GM12875 (cell line): ENCODE results near the gene FOXP1.

Experiments used
- H3K4me3 ChIP-seq: one replicate; pipeline ENCODE4 v1.5.1; 2011; ENCODE audit warnings: low read depth, low read length, control low read depth
- CTCF ChIP-seq: IDR thresholded peaks from 2 replicates; pipeline ENCODE4 v1.5.1; 2011; ENCODE audit warnings: low read depth, mild to moderate bottlenecking, control low read depth, inconsistent platforms, low read length, moderate library complexity, borderline replicate concordance; ENCODE audit not compliant: insufficient read depth

The FOXP1 gene

GRCh38 chr3:71317140-71317539 lies 266.4 kb downstream of the FOXP1 start:
- no peak for TF ChIP-seq CTCF
- H3K4me3 ChIP-seq = no peak overlapping the region

- H3K4me3 ChIP-seq = no peak overlapping the region
- TF ChIP-seq CTCF = no peak
Observed at GRCh38 chr3:71316066-71316777, 267.3 kb downstream of the FOXP1 start.

GRCh38 chr3:71315431-71315830 lies 268.1 kb downstream of the FOXP1 start:
- no peak overlapping the region for H3K4me3 ChIP-seq
- no peak for TF ChIP-seq CTCF

DNA sequence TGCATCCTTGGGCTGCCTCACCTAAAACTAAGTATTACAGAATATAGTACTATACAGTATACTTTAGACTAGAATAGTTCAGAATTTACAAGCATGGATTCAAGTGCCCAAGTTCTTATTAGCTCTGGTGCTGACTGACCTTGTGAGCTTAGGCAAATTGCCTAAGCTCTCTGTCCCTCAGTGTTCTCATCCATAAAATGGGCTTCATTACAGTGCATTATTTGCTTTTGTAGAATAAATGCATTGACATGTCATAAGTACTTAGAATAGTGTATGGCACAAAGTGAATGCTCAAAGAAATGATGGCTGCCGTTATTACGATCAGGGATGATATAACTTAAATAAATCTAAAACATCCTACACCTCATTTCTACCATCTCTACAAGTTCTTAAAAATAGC lies 269.7 kb downstream of the FOXP1 start:
- no peak for TF ChIP-seq CTCF
- no peak overlapping the region for H3K4me3 ChIP-seq

DNA sequence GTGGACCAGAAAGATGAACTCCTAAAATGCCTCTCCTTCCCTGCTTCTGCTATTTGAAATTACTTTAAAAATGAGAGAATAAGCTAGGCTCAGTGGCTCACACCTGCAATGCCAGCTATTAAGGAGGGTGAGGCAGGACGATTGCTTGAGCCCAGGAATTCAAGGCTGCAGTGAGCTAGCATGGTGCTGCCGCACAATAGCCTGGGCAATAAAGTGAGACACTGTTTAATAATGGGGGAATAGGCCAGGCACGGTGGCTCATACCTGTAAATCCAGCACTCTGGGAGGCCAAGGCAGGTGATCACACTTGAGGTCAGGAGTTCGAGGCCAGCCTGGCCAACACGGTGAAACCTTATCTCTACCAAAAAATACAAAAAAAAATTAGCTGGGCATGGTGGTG lies 271.1 kb downstream of the FOXP1 start:
- no peak overlapping the region for H3K4me3 ChIP-seq
- TF ChIP-seq CTCF = no peak

DNA sequence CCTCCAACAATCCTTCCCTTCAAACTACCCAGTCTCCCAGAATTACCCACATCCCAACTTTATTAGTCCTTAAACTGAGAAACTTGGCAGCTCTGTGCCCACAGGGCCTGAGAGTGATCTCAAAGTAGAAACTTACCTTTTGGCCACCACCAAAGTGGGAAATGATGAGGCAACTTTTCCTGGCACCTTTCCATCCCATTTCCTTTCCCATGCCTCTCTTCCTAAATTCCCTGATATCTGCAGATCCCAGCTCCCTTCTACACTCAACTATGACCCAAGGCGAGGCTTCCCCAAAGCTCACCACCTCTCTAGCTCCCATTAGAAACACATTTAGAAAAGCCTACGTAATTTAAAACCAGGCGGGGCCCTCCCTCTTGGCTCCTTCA lies 271.9 kb downstream of the FOXP1 start:
- no peak overlapping the region for H3K4me3 ChIP-seq
- TF ChIP-seq CTCF = no peak

DNA sequence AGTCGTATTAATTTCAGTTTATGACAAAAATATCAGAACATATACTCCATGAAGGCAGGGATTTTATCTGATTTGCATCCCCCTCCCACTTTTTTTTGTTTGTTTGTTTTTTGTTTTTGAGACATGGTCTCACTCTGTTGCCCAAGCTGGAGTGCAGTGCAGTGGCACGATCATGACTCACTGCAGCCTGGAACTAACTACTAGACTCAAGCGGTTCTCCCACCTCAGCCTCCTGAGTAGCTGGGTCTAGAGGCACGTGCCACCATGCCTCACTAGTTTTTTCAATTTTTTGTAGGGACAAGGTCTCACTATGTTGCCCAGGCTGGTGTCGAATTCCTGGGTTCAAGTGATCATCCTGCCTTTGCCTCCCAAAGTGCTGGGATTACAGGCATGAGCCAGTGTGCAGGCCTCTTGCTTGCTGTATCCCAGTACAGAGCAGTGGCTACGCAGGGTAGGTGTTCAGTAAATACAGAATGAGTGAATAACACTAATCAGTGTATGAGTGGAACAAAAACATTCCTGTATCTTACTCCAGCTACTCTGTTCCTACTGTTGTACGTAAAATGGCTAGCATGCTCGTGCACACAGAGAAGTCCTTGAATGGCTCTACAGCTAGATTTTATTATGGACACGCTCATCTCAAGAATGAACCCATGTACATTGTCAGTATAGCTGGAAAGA lies 272.4 kb downstream of the FOXP1 start:
- H3K4me3 ChIP-seq = no peak overlapping the region
- no peak for TF ChIP-seq CTCF
